Measurements from ENCODE around the gene MRPL51.
"Not testable (repeated sequence)": the region's sequence is repeated elsewhere in the genome, so short reads cannot be mapped to it uniquely, and the experiment has no call there.

The MRPL51 gene

GRCh38 chr12:6466751-6467150 is 26.3 kb downstream of the MRPL51 start:
- not testable (repeated sequence) for H3K9ac ChIP-seq (ENCODE audit: low read depth, low read length); H3K27me3 ChIP-seq (ENCODE audit: control insufficient read depth, insufficient read depth, low read length); H3K9me3 ChIP-seq (ENCODE audit: control insufficient read depth, insufficient read depth, low read length); H3K4me1 ChIP-seq (ENCODE audit: control insufficient read depth, insufficient read depth, low read length); H3K4me3 ChIP-seq (ENCODE audit: low read depth, low read length); H3K27ac ChIP-seq (ENCODE audit: low read depth, low read length)
- peaks cover 38% of the 10 kb centered on the region for H3K36me3 ChIP-seq (ENCODE audit: control insufficient read depth, insufficient read depth, low read length)

- H3K4me1 ChIP-seq (ENCODE audit: control insufficient read depth, insufficient read depth, low read length): peaks cover 6% of the 10 kb centered on the region
- no peaks in the 10 kb centered on the region for H3K27me3 ChIP-seq (ENCODE audit: control insufficient read depth, insufficient read depth, low read length)
- no peak overlapping the region for H3K27ac ChIP-seq (ENCODE audit: low read depth, low read length)
- H3K9me3 ChIP-seq (ENCODE audit: control insufficient read depth, insufficient read depth, low read length): no peaks in the 10 kb centered on the region
- peaks cover 44% of the 10 kb centered on the region for H3K36me3 ChIP-seq (ENCODE audit: control insufficient read depth, insufficient read depth, low read length)
- H3K4me3 ChIP-seq (ENCODE audit: low read depth, low read length): no peak overlapping the region
- H3K9ac ChIP-seq (ENCODE audit: low read depth, low read length): no peak overlapping the region
Observed at GRCh38 chr12:6466184-6466573, 26.9 kb downstream of the MRPL51 start.

GRCh38 chr12:6465467-6466183 is 27.4 kb downstream of the MRPL51 start:
- Histone ChIP-seq H3K27me3 (ENCODE audit: control insufficient read depth, insufficient read depth, low read length) (no peaks in the 10 kb centered on the region), H3K9me3 (ENCODE audit: control insufficient read depth, insufficient read depth, low read length) (no peaks in the 10 kb centered on the region), H3K4me3 (ENCODE audit: low read depth, low read length) (no peak overlapping the region), H3K9ac (ENCODE audit: low read depth, low read length) (no peak overlapping the region), H3K4me1 (ENCODE audit: control insufficient read depth, insufficient read depth, low read length) (peaks cover 4% of the 10 kb centered on the region; the same call in 1 of the 2 replicates), H3K36me3 (ENCODE audit: control insufficient read depth, insufficient read depth, low read length) (peaks cover 48% of the 10 kb centered on the region), H3K27ac (ENCODE audit: low read depth, low read length) (no peak overlapping the region)

- Histone ChIP-seq H3K27me3 (ENCODE audit: control insufficient read depth, insufficient read depth, low read length) (no peaks in the 10 kb centered on the region), H3K4me3 (ENCODE audit: low read depth, low read length) (no peak overlapping the region), H3K27ac (ENCODE audit: low read depth, low read length) (no peak overlapping the region), H3K9ac (ENCODE audit: low read depth, low read length) (no peak overlapping the region), H3K36me3 (ENCODE audit: control insufficient read depth, insufficient read depth, low read length) (peaks cover 52% of the 10 kb centered on the region), H3K9me3 (ENCODE audit: control insufficient read depth, insufficient read depth, low read length) (no peaks in the 10 kb centered on the region), H3K4me1 (ENCODE audit: control insufficient read depth, insufficient read depth, low read length) (peaks cover under 1% of the 10 kb centered on the region; the same call in 1 of the 2 replicates)
Observed at GRCh38 chr12:6464531-6464930, 28.5 kb downstream of the MRPL51 start.

GRCh38 chr12:6463858-6464257 is 29.2 kb downstream of the MRPL51 start:
- H3K27ac ChIP-seq (ENCODE audit: low read depth, low read length): no peak overlapping the region
- no peak overlapping the region for H3K9ac ChIP-seq (ENCODE audit: low read depth, low read length)
- peaks cover 58% of the 10 kb centered on the region for H3K36me3 ChIP-seq (ENCODE audit: control insufficient read depth, insufficient read depth, low read length)
- H3K9me3 ChIP-seq (ENCODE audit: control insufficient read depth, insufficient read depth, low read length): no peaks in the 10 kb centered on the region
- H3K4me3 ChIP-seq (ENCODE audit: low read depth, low read length): no peak overlapping the region
- H3K4me1 ChIP-seq (ENCODE audit: control insufficient read depth, insufficient read depth, low read length): no peaks in the 10 kb centered on the region
- no peaks in the 10 kb centered on the region for H3K27me3 ChIP-seq (ENCODE audit: control insufficient read depth, insufficient read depth, low read length)

- H3K27ac ChIP-seq (ENCODE audit: low read depth, low read length): no peak overlapping the region
- no peaks in the 10 kb centered on the region for H3K27me3 ChIP-seq (ENCODE audit: control insufficient read depth, insufficient read depth, low read length)
- peaks cover 58% of the 10 kb centered on the region for H3K36me3 ChIP-seq (ENCODE audit: control insufficient read depth, insufficient read depth, low read length)
- no peak overlapping the region for H3K4me3 ChIP-seq (ENCODE audit: low read depth, low read length)
- H3K4me1 ChIP-seq (ENCODE audit: control insufficient read depth, insufficient read depth, low read length): no peaks in the 10 kb centered on the region
- no peaks in the 10 kb centered on the region for H3K9me3 ChIP-seq (ENCODE audit: control insufficient read depth, insufficient read depth, low read length)
- no peak overlapping the region for H3K9ac ChIP-seq (ENCODE audit: low read depth, low read length)
Observed at GRCh38 chr12:6463216-6463615, 29.8 kb downstream of the MRPL51 start.

- no peaks in the 10 kb centered on the region for H3K27me3 ChIP-seq (ENCODE audit: control insufficient read depth, insufficient read depth, low read length)
- H3K9me3 ChIP-seq (ENCODE audit: control insufficient read depth, insufficient read depth, low read length): no peaks in the 10 kb centered on the region
- H3K27ac ChIP-seq (ENCODE audit: low read depth, low read length): no peak overlapping the region
- no peak overlapping the region for H3K4me3 ChIP-seq (ENCODE audit: low read depth, low read length)
- H3K4me1 ChIP-seq (ENCODE audit: control insufficient read depth, insufficient read depth, low read length): no peaks in the 10 kb centered on the region
- no peak overlapping the region for H3K9ac ChIP-seq (ENCODE audit: low read depth, low read length)
- H3K36me3 ChIP-seq (ENCODE audit: control insufficient read depth, insufficient read depth, low read length): peaks cover 58% of the 10 kb centered on the region
Observed at GRCh38 chr12:6462234-6462995, 30.6 kb downstream of the MRPL51 start.

- peaks cover 58% of the 10 kb centered on the region for H3K36me3 ChIP-seq (ENCODE audit: control insufficient read depth, insufficient read depth, low read length)
Observed at GRCh38 chr12:6461401-6462233, 31.4 kb downstream of the MRPL51 start.

GRCh38 chr12:6460751-6461371 is 32.2 kb downstream of the MRPL51 start:
- H3K4me1 ChIP-seq (ENCODE audit: control insufficient read depth, insufficient read depth, low read length): no peaks in the 10 kb centered on the region
- H3K36me3 ChIP-seq (ENCODE audit: control insufficient read depth, insufficient read depth, low read length): peaks cover 55% of the 10 kb centered on the region
- no peaks in the 10 kb centered on the region for H3K9me3 ChIP-seq (ENCODE audit: control insufficient read depth, insufficient read depth, low read length)
- no peaks in the 10 kb centered on the region for H3K27me3 ChIP-seq (ENCODE audit: control insufficient read depth, insufficient read depth, low read length)
- no peak overlapping the region for H3K27ac ChIP-seq (ENCODE audit: low read depth, low read length)
- H3K4me3 ChIP-seq (ENCODE audit: low read depth, low read length): no peak overlapping the region
- no peak overlapping the region for H3K9ac ChIP-seq (ENCODE audit: low read depth, low read length)

More at GRCh38 chr12:6461401-6462233, 31.4 kb downstream of the MRPL51 start:
- Histone ChIP-seq H3K9me3 (ENCODE audit: control insufficient read depth, insufficient read depth, low read length) (no peaks in the 10 kb centered on the region), H3K27ac (ENCODE audit: low read depth, low read length) (no peak overlapping the region), H3K4me3 (ENCODE audit: low read depth, low read length) (no peak overlapping the region), H3K9ac (ENCODE audit: low read depth, low read length) (no peak overlapping the region), H3K4me1 (ENCODE audit: control insufficient read depth, insufficient read depth, low read length) (no peaks in the 10 kb centered on the region), H3K27me3 (ENCODE audit: control insufficient read depth, insufficient read depth, low read length) (no peaks in the 10 kb centered on the region)

GRCh38 chr12:6459004-6459337 is 34.1 kb downstream of the MRPL51 start:
- Histone ChIP-seq H3K27ac (ENCODE audit: low read depth, low read length) (no peak overlapping the region), H3K36me3 (ENCODE audit: control insufficient read depth, insufficient read depth, low read length) (peaks cover 41% of the 10 kb centered on the region), H3K4me3 (ENCODE audit: low read depth, low read length) (no peak overlapping the region), H3K9ac (ENCODE audit: low read depth, low read length) (no peak overlapping the region), H3K4me1 (ENCODE audit: control insufficient read depth, insufficient read depth, low read length) (no peaks in the 10 kb centered on the region), H3K27me3 (ENCODE audit: control insufficient read depth, insufficient read depth, low read length) (no peaks in the 10 kb centered on the region), H3K9me3 (ENCODE audit: control insufficient read depth, insufficient read depth, low read length) (no peaks in the 10 kb centered on the region)
